G401 (cell line): Measurements from ENCODE around the gene SPATA33. TPM values are rescaled to one million over a fixed set of nuclear protein-coding genes. Genes with fewer than 3 reads are reported as not detected.

ENCODE experiments used
- DNase-seq: peaks from one replicate; pipeline ENCODE4 v3.0.0-alpha.2; 2015; ENCODE audit warnings: low spot score
- in situ Hi-C: cut with HindIII; loops from 2 replicates; pipeline ENCODE4 v1.10.0; 2016; ENCODE audit warnings: low sequenced_read_pairs, mixed read lengths
- total RNA-seq: library from RNA; depleted of rRNA; stranded (reverse); fragments of >200 nt; shearing (Covaris generic); gene quantifications from 2 replicates; pipeline ENCODE4 v1.2.3, GENCODE V29; 2014

Gene SPATA33
- total RNA-seq, 1 experiment from 2014 or later = 7.3 TPM

DNA sequence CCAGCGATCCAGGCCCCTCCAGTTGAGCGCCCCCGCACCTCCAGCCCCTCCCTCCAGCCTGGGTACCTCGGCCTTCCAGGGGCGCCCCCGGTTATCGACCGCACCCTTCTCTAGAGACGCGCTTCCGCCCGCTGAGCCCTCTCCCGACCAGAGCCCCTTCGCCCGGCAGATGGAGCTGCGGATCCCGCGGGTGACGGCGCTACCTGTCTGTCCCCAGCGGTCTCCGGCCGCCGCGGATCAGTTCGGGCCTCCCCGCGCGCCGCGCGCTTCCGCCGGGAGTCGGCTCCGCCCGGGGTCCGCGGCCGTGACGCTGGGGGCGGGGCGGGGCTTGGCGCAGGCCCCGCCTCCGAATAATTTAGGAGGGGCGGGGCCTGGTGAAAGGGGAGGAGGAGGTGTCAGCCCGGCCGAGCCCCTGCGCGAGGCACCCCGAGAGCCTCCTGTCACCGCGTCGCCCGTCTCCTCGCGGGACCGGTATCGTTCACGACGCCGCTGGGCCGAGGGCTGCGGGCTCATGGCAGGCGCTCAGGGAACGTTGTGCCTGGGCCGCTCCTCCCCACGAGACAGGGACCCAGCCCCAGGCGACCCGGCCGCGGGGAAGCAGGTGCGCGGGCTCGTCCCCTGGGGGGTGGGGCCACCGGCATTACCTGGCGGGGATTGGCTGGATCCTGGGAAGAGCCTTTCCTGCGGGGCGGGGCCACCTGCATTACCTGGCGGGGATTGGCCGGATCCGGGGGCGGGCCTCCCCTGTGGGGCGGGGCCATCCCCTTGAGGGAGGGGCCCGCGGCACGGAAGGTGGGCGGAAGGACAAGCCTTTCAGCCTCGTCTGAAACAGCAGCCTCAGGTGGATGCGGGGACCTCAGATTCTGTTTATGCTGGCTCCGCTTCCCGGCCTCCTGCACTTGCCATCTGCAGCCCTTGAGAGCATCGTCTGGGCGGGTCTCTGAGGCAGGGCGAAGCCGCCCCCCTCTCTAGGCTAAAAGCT is 44.1 kb downstream of the SPATA33 start, which contains the start of gene SPATA2L:
SPATA2L (minus strand) TSS at position 281 of the 982 bp plus-strand sequence. CDS start 473 bp downstream, outside the sequence.
- peak; percentile 96 for DNase-seq
- in situ Hi-C loops = no loop called here

DNA sequence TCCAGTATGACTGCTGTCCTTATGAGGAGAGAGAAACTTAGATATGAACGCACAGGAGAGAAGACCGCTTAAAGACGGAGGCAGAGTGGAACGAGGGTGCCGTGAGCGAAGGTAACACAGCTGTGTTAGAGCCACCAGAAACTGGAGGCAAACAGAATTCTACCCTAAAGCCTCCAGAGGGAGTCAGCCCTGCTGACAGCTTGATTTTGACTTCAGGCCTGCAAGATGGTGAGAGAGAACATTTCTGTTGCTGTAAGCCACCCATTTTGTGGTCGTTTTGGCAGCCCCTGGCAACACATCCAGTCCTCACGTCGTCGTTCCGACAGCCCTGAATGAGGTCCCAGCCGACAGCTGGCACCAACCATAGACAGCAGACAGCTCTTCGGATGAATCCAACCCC is 46.6 kb downstream of the SPATA33 start:
- no peak for DNase-seq
- in situ Hi-C loops = no loop called here

DNA sequence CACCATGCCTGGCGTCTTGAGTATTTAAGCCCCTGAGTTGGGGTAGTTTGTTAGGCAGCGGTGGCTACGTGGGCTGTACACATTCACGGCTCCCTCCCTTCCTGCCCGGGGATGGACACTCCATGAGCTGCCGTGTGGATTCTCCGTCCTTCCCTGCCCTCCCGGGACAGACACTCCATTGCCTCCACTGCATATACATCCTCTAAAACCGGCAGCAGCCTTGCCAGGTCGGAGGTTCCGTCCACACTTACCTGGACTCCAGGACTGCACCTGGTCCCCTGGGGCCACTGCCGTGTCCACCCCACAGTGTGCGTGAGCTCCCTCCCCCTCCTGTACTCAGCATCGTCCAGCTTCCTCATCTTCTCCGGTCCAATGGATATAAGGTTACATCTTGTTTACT is 47.4 kb downstream of the SPATA33 start:
- in situ Hi-C loops = no loop called here
- no peak for DNase-seq

DNA sequence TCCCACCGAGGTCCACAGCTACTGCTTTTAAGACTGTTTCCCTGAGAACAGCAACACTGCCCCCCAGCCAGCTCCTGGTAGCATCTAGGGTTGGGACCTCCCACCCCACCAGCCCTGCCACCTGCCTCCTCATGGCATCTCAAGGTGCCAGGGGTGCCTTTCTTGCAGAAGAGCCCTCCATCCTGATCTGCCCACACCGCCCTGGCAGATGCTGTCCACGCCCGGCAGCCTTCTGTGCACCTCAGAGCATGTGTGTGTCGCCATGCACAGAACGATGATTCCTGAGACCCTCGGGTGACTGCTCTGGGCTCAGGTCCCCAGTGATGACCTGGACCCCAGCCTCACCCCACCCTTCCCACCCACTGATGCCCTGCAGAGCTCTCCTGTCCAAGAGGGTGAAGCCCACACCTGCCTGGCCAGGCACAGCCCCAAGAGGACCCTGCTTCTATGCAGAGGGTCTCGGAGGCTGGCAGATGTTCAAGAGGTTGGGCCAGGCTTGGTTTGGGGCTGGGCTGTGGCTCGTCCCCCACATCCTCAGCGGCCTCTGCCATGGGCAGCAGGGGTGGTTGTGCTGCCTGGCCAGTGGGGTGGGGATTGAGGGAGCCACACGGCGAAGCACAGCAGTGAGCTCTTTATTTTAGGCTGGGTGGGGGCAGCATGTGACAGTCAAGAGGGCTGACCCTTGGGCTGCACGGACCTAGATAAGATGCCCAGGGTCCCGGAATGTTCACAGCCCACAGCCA is 49.1 kb downstream of the SPATA33 start:
- no peak for DNase-seq
- in situ Hi-C loops = no loop called here

DNA sequence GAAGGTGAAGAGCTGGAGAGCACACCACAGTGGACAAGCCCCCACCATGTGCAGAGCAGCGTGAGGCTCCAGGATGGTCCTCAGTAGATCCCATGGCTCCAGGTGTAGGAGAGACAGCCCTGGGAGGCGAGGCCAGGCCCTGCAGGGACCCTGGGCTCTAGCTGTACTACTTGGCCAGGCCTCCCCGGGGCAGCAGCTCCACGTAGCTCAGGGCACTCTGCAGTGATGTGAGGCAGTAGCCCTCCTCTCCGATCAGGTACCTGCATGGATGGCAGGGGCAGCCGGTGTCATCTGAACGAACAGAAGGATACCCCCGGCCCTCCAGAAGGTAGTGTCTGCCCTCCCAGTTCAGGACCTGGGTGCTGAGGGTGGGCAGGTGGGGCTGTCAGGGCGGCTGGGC is 50.1 kb downstream of the SPATA33 start:
- no peak for DNase-seq
- in situ Hi-C loops = no loop called here

DNA sequence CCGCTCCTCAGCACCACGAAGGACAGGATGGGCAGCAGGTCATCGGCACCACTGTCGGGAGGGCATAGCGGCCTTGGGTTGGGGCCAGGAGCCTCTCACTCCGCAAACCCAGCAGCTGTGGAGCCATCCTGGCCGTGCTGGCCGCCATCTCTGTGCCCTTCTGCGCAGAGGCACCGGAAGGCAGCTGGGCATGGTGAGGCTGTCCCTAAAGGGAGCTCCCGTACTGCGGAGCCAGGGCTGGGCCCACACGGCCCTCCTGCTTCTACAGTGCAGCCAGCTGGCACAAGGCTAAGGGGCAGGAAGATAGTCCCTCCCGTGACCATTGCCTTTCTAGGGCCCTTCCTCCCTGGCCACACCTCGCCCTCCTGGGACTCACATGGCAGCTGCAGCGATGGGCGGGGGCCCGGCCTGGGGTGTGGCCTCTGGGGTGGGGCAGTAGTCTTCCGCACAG is 50.9 kb downstream of the SPATA33 start:
- in situ Hi-C loops = no loop called here
- DNase-seq = no peak

DNA sequence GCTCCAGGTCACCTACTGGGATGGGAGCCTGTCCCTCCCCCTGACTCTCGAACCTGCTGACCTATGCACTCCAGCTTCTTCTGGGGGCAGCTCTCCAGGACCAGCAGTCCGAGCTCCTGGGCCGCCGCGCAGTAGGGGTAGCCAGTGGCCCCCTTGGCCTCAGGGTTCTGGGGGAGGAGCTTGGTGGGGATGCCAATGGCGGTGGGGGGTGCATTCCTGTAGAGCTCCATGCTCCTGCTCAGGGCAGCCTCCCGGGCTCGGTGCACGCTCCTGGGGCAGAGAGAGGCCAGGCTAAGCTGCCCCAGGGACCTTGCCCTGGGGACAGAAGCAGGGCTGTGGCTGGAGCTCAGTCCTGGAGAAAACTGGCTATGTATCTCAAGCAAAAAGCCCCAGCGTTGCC is 51.5 kb downstream of the SPATA33 start:
- in situ Hi-C loops = no loop called here
- no peak for DNase-seq

DNA sequence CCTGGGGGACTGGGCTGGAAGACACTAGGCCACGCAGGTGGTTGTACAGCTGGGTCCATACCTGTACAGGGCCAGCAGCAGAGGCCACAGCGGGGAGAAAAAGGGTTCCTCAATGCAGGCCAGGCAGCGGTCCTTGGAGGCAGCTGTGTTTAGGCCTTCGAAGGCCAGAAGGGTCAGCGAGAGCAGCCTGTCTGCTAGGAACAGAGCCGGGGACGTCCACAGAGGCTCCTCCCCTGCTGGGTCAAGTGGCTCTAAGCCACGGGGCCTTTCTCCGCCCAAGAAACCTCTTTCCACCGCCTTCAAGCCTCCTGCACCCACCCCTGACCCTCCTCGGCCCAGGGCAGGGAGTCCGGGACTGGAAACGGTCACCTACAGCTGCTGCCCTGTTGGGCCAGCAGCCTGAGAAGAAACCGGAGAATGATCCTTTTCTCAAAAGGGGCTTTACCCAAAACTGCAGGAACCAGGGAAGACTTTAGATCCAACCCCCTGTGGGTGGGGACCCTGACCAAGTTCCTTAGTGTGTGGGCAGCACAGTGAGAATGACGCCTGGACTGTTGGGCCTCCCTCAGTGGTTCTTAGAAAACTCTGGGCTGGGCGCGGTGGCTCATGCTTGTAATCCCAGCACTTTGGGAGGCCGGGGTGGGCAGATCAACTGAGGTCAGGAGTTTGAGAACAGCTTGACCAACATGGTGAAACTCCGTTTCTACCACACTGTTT is 52.2 kb downstream of the SPATA33 start:
- in situ Hi-C loops = no loop called here
- DNase-seq = no peak

DNA sequence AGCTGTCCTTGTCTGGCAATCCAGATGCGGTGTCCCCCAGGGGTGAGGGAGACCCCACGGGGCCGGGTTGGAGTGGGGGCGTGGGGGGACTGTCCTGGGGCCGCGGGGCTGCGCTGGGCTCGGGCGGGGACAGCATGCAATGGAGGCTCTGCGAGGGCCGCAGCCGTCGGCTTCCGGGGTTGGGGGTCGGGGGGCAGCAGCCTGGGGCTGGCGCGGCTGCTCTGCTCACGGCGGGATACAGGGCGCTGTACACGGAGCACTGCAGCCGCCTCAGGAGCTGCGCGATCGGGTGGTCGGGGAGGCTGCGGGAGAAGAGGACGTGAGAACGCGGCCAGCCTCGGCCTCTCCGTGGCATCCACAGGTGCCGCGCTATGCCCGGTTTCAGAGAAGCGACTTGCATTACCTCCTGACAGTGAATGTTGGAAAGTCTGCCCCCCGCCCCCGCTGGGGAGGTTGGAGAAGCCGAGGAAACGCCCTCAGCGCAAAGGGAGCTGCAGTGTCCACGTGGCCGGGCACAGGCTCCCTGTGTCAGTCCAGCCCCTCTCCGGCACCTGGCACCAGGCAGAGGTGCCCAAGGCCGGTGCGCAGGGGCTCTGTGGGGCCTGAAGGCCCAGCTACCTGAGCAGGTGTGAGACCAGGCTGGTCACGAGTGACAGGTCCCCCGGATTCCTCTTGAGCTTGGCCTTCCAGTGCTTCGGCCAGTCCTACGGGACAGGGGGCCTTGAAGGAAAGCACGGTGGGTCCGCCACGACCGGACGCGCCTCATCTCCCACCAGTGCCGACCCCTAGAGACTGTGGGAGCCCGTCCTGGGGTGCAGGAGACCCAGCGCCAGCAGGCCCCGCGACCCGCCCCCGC is 53.3 kb downstream of the SPATA33 start:
- in situ Hi-C loops = no loop called here
- DNase-seq = no peak

DNA sequence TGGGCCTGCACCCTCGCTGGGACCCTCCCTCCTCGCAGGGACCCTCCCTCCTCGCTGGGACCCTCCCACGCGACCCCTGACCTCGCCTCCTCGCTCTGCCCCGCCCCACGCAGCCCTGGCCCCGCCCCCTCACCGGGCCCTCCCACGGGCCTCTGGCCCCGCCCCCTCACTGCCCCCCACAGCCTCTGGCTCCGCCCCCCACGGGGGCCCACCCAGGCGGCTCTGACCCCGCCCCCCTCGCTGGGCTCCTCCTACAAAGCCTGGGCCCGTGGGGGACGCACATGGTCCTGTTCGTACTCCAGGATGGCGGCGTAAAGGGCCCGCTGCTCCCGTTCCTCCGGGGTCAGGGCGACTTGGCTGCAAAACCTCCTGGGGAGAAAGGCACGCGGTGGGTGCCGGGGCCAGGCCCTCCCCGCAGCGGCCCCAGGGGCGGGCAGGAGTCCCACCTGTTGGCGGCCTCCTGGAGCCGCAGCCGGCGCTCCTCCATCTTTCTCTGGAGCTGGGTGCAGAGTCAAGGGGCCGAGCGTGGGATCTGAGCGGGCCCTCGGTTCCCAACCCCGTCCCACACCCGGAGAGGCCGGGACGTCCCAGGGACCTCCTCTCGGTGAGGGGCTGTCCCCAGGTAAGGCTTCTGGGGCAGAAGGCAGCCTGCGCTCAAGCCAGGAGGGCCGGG is 54.1 kb downstream of the SPATA33 start:
- no peak for DNase-seq
- in situ Hi-C loops = no loop called here

DNA sequence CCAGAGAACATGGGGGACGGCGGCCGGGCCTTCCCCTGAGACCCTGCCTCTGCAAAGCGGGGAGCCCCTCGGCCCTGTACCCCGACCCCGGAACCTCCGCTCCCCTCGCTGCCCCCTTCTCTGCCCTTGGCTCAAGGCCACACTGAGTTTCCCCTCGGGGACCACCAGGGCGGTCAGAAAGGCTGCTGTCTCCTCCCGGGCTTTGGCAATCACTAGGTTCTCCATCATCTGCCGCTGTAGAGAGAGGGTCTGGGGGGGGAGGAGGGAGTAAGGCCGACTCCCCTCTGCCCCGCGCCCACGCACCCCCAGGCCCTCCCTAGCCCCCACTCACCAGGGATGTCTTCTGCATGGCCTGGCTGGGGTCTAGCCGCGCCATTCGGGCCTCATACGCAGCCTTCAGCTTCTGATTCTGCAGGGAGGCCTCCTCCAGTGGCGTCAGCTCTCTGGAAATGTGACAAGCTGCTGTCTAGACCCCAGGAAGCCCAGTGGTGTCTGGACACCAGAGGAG is 54.7 kb downstream of the SPATA33 start:
- in situ Hi-C loops = no loop called here
- no peak for DNase-seq

DNA sequence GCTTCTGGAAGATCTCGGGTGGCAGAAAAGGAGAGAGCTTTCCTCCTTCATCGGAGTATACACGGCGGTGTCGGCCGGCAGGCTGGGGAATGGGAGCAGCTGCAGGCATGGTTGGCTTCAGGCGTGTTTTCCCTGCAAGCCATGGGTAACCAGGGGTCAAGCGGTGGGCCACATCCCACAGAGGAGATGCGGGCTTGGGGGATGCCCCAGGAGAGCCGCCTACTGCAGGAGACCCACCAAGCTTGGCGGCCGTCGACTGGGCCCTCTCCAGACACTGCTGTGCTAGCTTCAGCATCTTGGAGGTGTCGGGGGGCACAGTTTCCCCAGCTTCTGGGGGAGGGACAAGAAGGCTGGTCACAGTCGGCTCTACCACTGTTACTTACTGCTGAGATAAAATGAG is 58.9 kb downstream of the SPATA33 start:
- no peak for DNase-seq
- in situ Hi-C loops = no loop called here

DNA sequence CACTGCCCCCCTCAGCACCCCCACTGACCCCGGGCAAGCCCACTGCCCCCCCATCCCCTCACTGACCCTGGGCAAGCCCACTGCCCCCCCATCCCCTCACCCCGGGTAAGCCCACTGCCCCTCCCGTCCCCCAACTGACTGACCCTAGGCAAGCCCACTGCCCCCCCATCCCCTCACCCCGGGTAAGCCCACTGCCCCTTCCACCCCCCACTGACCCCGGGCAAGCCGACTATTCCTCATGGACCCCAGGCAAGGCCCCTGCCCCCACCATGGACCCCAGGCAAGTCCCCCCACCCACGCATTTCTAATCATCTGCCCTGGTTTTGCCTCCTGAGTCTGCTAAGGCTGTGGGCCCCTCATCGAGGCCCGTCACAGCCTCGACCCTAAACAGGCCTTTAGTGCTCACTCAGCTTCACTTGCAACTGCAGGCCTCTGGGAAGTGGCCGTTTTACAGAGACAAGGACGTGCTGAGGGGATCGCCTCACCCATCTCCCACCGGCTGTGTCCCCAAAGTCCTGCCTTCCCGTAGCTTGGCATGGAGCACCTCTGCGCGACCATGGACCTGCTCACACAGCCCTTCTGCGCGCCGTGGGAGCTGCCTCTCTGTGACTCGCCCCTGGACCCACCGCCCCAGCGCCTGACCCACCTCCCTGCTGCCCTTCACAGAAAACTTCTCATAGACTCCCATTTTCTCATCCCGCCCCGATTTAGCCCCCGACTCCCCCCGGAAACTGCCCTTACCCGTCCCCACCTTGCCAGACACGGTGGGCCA is 59.5 kb downstream of the SPATA33 start:
- in situ Hi-C loops = no loop called here
- no peak for DNase-seq

DNA sequence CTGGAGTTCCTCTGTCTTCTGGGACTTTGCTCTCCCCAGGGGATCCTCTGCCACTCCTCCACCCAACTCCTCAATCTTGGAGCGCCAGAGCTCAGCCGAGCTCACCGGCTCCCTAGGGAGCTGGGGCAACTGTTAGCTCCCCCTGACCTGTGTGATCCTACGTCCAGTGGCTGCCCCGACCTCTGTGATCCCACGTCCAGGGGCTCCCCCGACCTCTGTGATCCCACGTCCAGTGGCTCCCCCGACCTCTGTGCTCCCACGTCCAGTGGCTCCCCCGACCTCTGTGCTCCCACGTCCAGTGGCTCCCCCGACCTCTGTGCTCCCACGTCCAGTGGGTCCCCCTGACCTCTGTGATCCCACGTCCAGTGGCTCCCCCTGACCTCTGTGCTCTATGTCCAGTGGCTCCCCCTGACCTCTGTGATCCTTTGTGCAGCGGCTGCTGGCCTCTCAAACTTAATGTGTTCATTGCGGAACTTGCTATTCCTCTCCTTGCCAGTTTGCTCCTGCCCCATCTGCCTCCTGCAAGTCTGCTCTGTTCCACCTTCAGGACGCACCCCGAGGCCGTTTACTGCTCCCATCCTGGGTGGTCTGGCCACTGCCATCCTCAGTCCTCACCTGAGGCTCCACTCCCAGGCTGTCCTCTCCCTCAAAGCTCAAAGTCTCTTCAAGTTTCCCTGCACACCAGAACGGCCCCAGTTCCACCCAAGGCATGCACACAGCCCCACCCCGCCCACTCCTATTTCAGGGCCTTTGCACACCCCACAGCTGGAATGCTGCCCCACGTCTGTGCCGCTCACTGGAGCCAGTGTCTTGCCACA is 60.3 kb downstream of the SPATA33 start:
- DNase-seq = no peak
- in situ Hi-C loops = no loop called here
